T47D (cell line): ENCODE data around the gene MAN1A1.

Source experiments
- DNase-seq, 2 experiments: peaks; one replicate each; pipeline versions ENCODE4 v3.0.0 to v3.0.0-alpha.2; 2011 to 2012; ENCODE audit warnings: low read depth in 1 of 2, low spot score in 1 of 2
- JUND ChIP-seq: IDR thresholded peaks from 2 replicates; pipeline ENCODE4 v1.6.1; 2012; ENCODE audit warnings: low read depth
- in situ Hi-C: cut with HindIII; loops from 2 replicates; pipeline ENCODE4 v1.10.0; 2016; ENCODE audit warnings: low sequenced_read_pairs, low pct_unique_long_range_greater_than_20kb

MAN1A1 gene

GRCh38 chr6:119328892-119329793 lies 20.4 kb downstream of the MAN1A1 start:
- no peak for TF ChIP-seq JUND
- in situ Hi-C loops: no loop called here
- DNase-seq: no peak

- in situ Hi-C loops: no loop called here
- TF ChIP-seq JUND: no peak
These were observed 21.3 kb downstream of the MAN1A1 start for GRCh38 chr6:119328254-119328653.

GRCh38 chr6:119327810-119328209 lies 21.8 kb downstream of the MAN1A1 start:
- in situ Hi-C loops: no loop called here
- DNase-seq: no peak
- TF ChIP-seq JUND: no peak

More at GRCh38 chr6:119328254-119328653, 21.3 kb downstream of the MAN1A1 start:
- no peak for DNase-seq

- in situ Hi-C loops: no loop called here
- DNase-seq: no peak
- TF ChIP-seq JUND: no peak
These were observed 23.1 kb downstream of the MAN1A1 start for GRCh38 chr6:119326291-119327005.

- in situ Hi-C loops: no loop called here
- no peak for TF ChIP-seq JUND
- no peak for DNase-seq
These were observed 23.8 kb downstream of the MAN1A1 start for GRCh38 chr6:119325559-119326265.

- DNase-seq: no peak
- in situ Hi-C loops: no loop called here
- TF ChIP-seq JUND: no peak
These were observed 24.8 kb downstream of the MAN1A1 start for GRCh38 chr6:119324718-119325117.

- no peak for DNase-seq
- TF ChIP-seq JUND: no peak
- in situ Hi-C loops: no loop called here
These were observed 25.6 kb downstream of the MAN1A1 start for GRCh38 chr6:119323931-119324330.

- DNase-seq: no peak
- in situ Hi-C loops: no loop called here
- no peak for TF ChIP-seq JUND
These were observed 26.1 kb downstream of the MAN1A1 start for GRCh38 chr6:119323478-119323877.

GRCh38 chr6:119322715-119323350 lies 26.7 kb downstream of the MAN1A1 start:
- DNase-seq: no peak
- TF ChIP-seq JUND: no peak
- in situ Hi-C loops: no loop called here

- in situ Hi-C loops: no loop called here
- DNase-seq: no peak
- no peak for TF ChIP-seq JUND
These were observed 27.5 kb downstream of the MAN1A1 start for GRCh38 chr6:119322034-119322433.

- no peak for DNase-seq
- no peak for TF ChIP-seq JUND
- in situ Hi-C loops: no loop called here
These were observed 29.9 kb downstream of the MAN1A1 start for GRCh38 chr6:119319694-119320093.

- DNase-seq: no peak
- TF ChIP-seq JUND: no peak
- in situ Hi-C loops: no loop called here
These were observed 30.8 kb downstream of the MAN1A1 start for GRCh38 chr6:119318730-119319129.
